ENCODE measurements around the gene AURKAIP1. TPM values are rescaled to one million over a fixed set of nuclear protein-coding genes. Genes with fewer than 3 reads are reported as not detected.
A peak's percentile ranks its signal among the peaks of the same experiment; 100 is the strongest.

AURKAIP1 gene
- polyA plus RNA-seq, 3 donors = 52.0 to 89.3 (median 86.3) TPM

GRCh38 chr1:1345860-1346500, 29.0 kb downstream of the AURKAIP1 start:
- no peak for DNase-seq (ENCODE audit: extremely low read depth in 1 of 11, low read depth in 9 of 11, low spot score in 4 of 11)

GRCh38 chr1:1345384-1345783, 29.6 kb downstream of the AURKAIP1 start:
- no peak for DNase-seq (ENCODE audit: extremely low read depth in 1 of 11, low read depth in 9 of 11, low spot score in 4 of 11)

- DNase-seq (ENCODE audit: extremely low read depth in 1 of 11, low read depth in 9 of 11, low spot score in 4 of 11) = no peak
Observed at GRCh38 chr1:1344655-1345361, 30.2 kb downstream of the AURKAIP1 start.

- DNase-seq (ENCODE audit: extremely low read depth in 1 of 11, low read depth in 9 of 11, low spot score in 4 of 11) = no peak
Observed at GRCh38 chr1:1343811-1344421, 31.1 kb downstream of the AURKAIP1 start.

GRCh38 chr1:1342584-1343115, 32.4 kb downstream of the AURKAIP1 start:
- DNase-seq (ENCODE audit: extremely low read depth in 1 of 11, low read depth in 9 of 11, low spot score in 4 of 11) = no peak

- no peak for DNase-seq (ENCODE audit: extremely low read depth in 1 of 11, low read depth in 9 of 11, low spot score in 4 of 11)
Observed at GRCh38 chr1:1342061-1342562, 32.9 kb downstream of the AURKAIP1 start.

GRCh38 chr1:1341549-1342021, 33.4 kb downstream of the AURKAIP1 start:
- DNase-seq (ENCODE audit: extremely low read depth in 1 of 11, low read depth in 9 of 11, low spot score in 4 of 11) = no peak

GRCh38 chr1:1340791-1341548, 34.0 kb downstream of the AURKAIP1 start:
- no peak for DNase-seq (ENCODE audit: extremely low read depth in 1 of 11, low read depth in 9 of 11, low spot score in 4 of 11)

- DNase-seq (ENCODE audit: extremely low read depth in 1 of 11, low read depth in 9 of 11, low spot score in 4 of 11) = no peak
Observed at GRCh38 chr1:1340185-1340584, 34.8 kb downstream of the AURKAIP1 start.

- no peak for DNase-seq (ENCODE audit: extremely low read depth in 1 of 11, low read depth in 9 of 11, low spot score in 4 of 11)
Observed at GRCh38 chr1:1338278-1338677, 36.7 kb downstream of the AURKAIP1 start.

GRCh38 chr1:1337793-1338147, 37.2 kb downstream of the AURKAIP1 start:
- no peak for DNase-seq (ENCODE audit: extremely low read depth in 1 of 11, low read depth in 9 of 11, low spot score in 4 of 11)

GRCh38 chr1:1336931-1337792, 37.8 kb downstream of the AURKAIP1 start:
- DNase-seq (ENCODE audit: extremely low read depth in 1 of 11, low read depth in 9 of 11, low spot score in 4 of 11) = no peak

GRCh38 chr1:1336446-1336845, 38.6 kb downstream of the AURKAIP1 start:
- DNase-seq (ENCODE audit: extremely low read depth in 1 of 11, low read depth in 9 of 11, low spot score in 4 of 11) = no peak

GRCh38 chr1:1335792-1336248, 39.2 kb downstream of the AURKAIP1 start:
- no peak for DNase-seq (ENCODE audit: extremely low read depth in 1 of 11, low read depth in 9 of 11, low spot score in 4 of 11)

- DNase-seq (ENCODE audit: extremely low read depth in 1 of 11, low read depth in 9 of 11, low spot score in 4 of 11) = no peak
Observed at GRCh38 chr1:1335283-1335682, 39.7 kb downstream of the AURKAIP1 start.

GRCh38 chr1:1334835-1335234, 40.2 kb downstream of the AURKAIP1 start:
- peak in 2 of 11 donors; percentile 34 to 49 for DNase-seq (ENCODE audit: extremely low read depth in 1 of 11, low read depth in 9 of 11, low spot score in 4 of 11)

- no peak for DNase-seq (ENCODE audit: extremely low read depth in 1 of 11, low read depth in 9 of 11, low spot score in 4 of 11)
Observed at GRCh38 chr1:1333551-1334241, 41.3 kb downstream of the AURKAIP1 start.

Measured in renal cortex interstitium (tissue), 11 donors.